Measurements from ENCODE around the gene ANAPC7.
A peak's percentile ranks its signal among the peaks of the same experiment; 100 is the strongest.

DNA sequence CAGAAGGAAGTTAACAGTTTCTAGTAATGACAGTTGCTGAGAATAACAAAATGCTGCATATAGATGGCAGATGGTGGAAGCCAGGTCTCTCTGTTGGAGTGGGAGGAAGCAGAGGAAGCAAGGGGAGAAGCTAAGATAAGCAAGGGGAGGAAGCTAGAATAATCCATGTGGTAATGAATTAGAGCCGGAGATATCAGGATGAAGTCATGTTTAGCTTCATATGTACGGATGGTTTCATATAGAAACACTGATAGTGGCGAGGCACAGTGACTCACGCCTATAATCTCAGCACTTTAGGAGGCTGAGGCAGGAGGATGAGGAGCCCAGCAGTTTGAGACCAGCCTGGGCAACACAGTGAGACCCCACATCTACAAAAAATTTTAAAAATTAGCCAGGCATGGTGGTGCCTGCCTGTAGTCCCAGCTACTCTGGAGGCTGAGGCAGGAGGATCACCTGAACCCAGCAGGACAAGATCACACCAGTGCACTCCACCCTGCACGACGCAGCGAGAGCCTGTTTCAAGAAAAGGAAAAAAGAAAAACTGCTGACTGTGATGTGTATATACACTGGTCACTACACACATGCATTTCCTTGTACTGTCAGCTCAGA, 49.2 kb downstream of the ANAPC7 start:
- TF ChIP-seq, protein P1, sequence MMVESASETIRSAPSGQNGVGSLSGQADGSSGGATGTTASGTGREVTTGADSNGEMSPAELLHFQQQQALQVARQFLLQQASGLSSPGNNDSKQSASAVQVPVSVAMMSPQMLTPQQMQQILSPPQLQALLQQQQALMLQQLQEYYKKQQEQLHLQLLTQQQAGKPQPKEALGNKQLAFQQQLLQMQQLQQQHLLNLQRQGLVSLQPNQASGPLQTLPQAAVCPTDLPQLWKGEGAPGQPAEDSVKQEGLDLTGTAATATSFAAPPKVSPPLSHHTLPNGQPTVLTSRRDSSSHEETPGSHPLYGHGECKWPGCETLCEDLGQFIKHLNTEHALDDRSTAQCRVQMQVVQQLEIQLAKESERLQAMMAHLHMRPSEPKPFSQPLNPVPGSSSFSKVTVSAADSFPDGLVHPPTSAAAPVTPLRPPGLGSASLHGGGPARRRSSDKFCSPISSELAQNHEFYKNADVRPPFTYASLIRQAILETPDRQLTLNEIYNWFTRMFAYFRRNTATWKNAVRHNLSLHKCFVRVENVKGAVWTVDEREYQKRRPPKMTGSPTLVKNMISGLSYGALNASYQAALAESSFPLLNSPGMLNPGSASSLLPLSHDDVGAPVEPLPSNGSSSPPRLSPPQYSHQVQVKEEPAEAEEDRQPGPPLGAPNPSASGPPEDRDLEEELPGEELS (CRISPR knock-in tag; IDR thresholded peaks at IDR 0.05; ENCODE audit: borderline replicate concordance): 0 out of 2 replicates have a peak, but pooled peaks have one; percentile 46
- TF ChIP-seq CREM (IDR thresholded peaks at IDR 0.05; ENCODE audit: low read depth): peak; percentile 69
- TF ChIP-seq, protein P2, sequence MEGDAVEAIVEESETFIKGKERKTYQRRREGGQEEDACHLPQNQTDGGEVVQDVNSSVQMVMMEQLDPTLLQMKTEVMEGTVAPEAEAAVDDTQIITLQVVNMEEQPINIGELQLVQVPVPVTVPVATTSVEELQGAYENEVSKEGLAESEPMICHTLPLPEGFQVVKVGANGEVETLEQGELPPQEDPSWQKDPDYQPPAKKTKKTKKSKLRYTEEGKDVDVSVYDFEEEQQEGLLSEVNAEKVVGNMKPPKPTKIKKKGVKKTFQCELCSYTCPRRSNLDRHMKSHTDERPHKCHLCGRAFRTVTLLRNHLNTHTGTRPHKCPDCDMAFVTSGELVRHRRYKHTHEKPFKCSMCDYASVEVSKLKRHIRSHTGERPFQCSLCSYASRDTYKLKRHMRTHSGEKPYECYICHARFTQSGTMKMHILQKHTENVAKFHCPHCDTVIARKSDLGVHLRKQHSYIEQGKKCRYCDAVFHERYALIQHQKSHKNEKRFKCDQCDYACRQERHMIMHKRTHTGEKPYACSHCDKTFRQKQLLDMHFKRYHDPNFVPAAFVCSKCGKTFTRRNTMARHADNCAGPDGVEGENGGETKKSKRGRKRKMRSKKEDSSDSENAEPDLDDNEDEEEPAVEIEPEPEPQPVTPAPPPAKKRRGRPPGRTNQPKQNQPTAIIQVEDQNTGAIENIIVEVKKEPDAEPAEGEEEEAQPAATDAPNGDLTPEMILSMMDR (IDR thresholded peaks at IDR 0.05 in 2 of 3, conservative IDR thresholded peaks at IDR 0.05 in 1 of 3; ENCODE audit: insufficient read depth in 2 of 3, low read depth in 1 of 3, low read length in 3 of 3): no peak
- TF ChIP-seq ZBTB17 (CRISPR knock-in tag; IDR thresholded peaks at IDR 0.05): peak; percentile 74; the same call in 1 of the 2 replicates
- TF ChIP-seq, protein P3, sequence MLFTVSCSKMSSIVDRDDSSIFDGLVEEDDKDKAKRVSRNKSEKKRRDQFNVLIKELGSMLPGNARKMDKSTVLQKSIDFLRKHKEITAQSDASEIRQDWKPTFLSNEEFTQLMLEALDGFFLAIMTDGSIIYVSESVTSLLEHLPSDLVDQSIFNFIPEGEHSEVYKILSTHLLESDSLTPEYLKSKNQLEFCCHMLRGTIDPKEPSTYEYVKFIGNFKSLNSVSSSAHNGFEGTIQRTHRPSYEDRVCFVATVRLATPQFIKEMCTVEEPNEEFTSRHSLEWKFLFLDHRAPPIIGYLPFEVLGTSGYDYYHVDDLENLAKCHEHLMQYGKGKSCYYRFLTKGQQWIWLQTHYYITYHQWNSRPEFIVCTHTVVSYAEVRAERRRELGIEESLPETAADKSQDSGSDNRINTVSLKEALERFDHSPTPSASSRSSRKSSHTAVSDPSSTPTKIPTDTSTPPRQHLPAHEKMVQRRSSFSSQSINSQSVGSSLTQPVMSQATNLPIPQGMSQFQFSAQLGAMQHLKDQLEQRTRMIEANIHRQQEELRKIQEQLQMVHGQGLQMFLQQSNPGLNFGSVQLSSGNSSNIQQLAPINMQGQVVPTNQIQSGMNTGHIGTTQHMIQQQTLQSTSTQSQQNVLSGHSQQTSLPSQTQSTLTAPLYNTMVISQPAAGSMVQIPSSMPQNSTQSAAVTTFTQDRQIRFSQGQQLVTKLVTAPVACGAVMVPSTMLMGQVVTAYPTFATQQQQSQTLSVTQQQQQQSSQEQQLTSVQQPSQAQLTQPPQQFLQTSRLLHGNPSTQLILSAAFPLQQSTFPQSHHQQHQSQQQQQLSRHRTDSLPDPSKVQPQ (CRISPR knock-in tag; IDR thresholded peaks at IDR 0.05; ENCODE audit: borderline replicate concordance): no peak
- TF ChIP-seq GATA2 (CRISPR knock-in tag; IDR thresholded peaks at IDR 0.05): peak; percentile 97
- no peak for TF ChIP-seq POLR2A (conservative IDR thresholded peaks at IDR 0.05)
- TF ChIP-seq MAZ (CRISPR knock-in tag; conservative IDR thresholded peaks at IDR 0.05 in 1 of 2, IDR thresholded peaks at IDR 0.05 in 1 of 2): peak in 1 of 2 experiments; percentile 38; a peak in 1 of 4 replicates
- TF ChIP-seq PML (IDR thresholded peaks at IDR 0.05; ENCODE audit: low read length): peak; percentile 95
- peak; percentile 29; the same call in 1 of the 2 replicates for TF ChIP-seq BHLHE40 (IDR thresholded peaks at IDR 0.05; ENCODE audit: low read length)
- TF ChIP-seq, protein P4, sequence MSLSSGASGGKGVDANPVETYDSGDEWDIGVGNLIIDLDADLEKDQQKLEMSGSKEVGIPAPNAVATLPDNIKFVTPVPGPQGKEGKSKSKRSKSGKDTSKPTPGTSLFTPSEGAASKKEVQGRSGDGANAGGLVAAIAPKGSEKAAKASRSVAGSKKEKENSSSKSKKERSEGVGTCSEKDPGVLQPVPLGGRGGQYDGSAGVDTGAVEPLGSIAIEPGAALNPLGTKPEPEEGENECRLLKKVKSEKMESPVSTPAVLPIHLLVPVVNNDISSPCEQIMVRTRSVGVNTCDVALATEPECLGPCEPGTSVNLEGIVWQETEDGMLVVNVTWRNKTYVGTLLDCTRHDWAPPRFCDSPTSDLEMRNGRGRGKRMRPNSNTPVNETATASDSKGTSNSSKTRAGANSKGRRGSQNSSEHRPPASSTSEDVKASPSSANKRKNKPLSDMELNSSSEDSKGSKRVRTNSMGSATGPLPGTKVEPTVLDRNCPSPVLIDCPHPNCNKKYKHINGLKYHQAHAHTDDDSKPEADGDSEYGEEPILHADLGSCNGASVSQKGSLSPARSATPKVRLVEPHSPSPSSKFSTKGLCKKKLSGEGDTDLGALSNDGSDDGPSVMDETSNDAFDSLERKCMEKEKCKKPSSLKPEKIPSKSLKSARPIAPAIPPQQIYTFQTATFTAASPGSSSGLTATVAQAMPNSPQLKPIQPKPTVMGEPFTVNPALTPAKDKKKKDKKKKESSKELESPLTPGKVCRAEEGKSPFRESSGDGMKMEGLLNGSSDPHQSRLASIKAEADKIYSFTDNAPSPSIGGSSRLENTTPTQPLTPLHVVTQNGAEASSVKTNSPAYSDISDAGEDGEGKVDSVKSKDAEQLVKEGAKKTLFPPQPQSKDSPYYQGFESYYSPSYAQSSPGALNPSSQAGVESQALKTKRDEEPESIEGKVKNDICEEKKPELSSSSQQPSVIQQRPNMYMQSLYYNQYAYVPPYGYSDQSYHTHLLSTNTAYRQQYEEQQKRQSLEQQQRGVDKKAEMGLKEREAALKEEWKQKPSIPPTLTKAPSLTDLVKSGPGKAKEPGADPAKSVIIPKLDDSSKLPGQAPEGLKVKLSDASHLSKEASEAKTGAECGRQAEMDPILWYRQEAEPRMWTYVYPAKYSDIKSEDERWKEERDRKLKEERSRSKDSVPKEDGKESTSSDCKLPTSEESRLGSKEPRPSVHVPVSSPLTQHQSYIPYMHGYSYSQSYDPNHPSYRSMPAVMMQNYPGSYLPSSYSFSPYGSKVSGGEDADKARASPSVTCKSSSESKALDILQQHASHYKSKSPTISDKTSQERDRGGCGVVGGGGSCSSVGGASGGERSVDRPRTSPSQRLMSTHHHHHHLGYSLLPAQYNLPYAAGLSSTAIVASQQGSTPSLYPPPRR (CRISPR knock-in tag; IDR thresholded peaks at IDR 0.05; ENCODE audit: borderline replicate concordance): 0 out of 2 replicates have a peak, but pooled peaks have one; percentile 73
- TF ChIP-seq FOXP1 (CRISPR knock-in tag; IDR thresholded peaks at IDR 0.05): no peak
- TF ChIP-seq POLR2AphosphoS5 (IDR thresholded peaks at IDR 0.05; ENCODE audit: control insufficient read depth, insufficient read depth, low read depth, low read length): peak; percentile 98
- TF ChIP-seq ZKSCAN8 (CRISPR knock-in tag; IDR thresholded peaks at IDR 0.05): peak; percentile 83; the same call in 1 of the 2 replicates
